Activated naive CD4-positive, alpha-beta T cell treated with Interleukin-2 at 50 U/mL for 16 hours (primary cell): ENCODE results near the gene TNFSF9.
"Not testable (repeated sequence)": the region's sequence is repeated elsewhere in the genome, so short reads cannot be mapped to it uniquely, and the experiment has no call there.

Source experiments
- DNase-seq: peaks from one replicate; pipeline ENCODE4 v3.0.0-alpha.2; 2020

Gene TNFSF9

DNA sequence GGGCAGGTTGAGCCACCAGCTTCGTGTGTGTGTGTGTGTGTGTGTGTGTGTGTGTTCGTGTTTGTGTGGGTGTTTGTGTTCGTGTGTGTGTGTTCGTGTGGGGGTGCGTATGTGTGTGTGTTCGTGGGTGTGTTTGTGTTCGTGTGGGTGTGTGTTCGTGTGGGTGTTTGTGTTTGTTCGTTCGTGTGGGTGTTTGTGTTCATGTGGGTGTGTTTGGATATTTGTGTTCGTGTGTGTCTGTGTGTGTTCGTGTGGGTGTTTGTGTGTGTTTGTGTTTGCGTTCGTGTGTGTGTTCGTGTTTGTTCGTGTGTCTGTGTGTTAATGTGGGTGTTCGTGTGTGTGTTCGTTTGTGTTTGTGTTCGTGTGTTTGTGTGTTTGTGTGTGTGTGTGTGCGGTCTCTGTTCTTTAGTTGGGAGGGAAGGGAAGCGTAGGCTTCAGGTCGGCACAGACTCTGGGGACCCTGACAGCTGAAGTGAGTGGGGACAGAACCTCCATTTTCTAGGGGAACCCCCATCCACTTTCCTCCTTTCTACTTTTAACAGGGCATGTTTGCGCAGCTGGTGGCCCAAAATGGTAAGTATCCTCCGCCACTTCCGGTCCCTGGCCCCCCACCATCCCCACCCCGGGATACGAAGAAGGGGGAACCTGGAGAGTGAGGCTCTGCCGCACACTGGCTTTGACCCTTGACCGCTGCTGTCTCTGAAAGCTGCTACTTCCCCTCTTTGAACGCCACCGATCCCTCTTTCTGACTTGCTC, 1.6 kb downstream of the TNFSF9 start:
- DNase-seq = no peak

DNA sequence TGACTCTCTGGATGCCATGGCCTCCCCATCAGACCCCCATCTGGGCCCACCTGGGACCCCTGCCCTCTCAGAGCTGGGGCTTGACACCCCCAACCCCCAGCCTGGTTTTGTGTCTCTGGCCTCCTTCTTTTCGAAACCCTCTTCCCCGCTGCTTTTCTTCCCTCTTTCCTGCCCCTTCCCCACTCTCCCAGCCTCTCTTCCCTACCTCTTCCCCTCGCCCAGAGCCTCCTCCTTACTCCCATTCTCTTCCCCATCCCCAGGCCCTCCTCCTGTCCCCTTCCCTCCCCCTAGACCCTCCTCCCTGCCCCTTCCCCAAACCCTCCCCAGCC, 2.1 kb downstream of the TNFSF9 start:
- DNase-seq = no peak

DNA sequence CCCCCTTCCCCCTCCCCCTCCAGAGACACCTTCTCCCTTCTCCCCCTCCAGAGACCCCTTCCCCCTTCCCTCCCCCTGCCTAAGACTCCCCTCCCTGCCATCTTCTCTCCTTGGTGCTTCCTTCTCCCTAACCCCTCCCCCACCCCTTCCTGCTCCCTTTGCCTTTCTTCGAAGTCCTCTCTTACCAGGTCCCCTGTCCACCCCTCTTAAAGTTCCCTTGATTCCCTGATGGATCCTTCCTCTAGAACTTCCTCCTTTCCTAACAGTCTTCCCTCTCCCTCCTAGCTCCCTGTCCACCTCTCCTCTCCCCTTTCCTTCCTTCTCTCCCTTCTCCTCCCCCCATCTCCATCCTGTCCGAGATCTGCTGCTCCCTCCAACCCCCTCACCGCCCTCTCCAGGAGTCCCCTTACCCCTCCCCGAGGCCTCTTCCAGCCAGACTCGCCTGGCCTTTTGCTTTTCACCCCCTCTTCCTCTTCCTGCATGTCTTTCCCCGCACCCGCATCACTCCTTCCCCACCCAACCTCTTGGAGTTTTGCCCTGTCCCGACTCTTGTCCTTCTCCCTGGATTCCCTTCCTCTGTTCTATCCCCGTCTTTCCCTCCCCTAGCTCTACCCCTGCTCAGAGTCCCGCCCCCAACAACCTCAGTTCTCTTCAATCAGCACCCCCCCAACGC, 3.1 kb downstream of the TNFSF9 start:
- no peak for DNase-seq

DNA sequence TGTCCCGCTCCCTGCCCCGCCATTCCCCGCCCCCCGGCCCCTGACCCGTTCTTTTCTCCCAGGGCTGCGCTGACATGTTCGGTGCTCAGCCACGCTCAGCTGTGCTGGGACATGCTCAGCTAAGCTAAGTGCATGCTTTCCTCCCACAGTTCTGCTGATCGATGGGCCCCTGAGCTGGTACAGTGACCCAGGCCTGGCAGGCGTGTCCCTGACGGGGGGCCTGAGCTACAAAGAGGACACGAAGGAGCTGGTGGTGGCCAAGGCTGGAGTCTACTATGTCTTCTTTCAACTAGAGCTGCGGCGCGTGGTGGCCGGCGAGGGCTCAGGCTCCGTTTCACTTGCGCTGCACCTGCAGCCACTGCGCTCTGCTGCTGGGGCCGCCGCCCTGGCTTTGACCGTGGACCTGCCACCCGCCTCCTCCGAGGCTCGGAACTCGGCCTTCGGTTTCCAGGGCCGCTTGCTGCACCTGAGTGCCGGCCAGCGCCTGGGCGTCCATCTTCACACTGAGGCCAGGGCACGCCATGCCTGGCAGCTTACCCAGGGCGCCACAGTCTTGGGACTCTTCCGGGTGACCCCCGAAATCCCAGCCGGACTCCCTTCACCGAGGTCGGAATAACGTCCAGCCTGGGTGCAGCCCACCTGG, 3.7 kb downstream of the TNFSF9 start:
- DNase-seq = no peak

DNA sequence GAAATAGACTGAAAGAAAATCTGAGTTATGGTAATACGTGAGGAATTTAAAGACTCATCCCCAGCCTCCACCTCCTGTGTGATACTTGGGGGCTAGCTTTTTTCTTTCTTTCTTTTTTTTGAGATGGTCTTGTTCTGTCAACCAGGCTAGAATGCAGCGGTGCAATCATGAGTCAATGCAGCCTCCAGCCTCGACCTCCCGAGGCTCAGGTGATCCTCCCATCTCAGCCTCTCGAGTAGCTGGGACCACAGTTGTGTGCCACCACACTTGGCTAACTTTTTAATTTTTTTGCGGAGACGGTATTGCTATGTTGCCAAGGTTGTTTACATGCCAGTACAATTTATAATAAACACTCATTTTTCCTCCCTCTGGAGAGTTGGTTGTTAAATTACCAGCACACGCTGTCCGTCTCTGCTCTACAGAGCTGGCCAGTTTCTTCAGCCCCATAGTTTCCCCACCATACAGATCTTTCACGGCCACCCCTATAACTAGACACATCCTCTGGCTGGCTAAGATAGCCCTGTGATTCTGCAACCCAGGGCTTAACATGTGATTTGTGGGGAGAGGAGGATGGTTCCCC, 4.8 kb downstream of the TNFSF9 start:
- DNase-seq = no peak

DNA sequence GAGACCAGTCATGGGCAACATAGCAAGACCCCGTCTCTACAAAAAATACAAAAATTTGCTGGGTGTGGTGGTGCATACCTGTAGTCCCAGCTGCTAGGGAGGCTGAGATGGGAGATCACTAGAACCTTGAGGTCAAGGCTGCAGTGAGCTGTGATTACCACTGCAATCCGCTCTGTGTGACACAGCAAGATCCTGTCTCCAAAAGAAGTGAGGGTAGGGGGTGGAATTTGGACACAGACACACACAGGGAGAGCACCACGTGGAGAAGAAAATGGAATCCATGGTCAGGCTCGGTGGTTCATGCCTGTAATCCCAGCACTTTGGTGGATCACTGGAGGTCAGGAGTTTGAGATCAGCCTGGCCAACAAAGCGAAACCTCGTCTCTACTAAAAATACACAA, 8.7 kb downstream of the TNFSF9 start:
- no peak for DNase-seq

DNA sequence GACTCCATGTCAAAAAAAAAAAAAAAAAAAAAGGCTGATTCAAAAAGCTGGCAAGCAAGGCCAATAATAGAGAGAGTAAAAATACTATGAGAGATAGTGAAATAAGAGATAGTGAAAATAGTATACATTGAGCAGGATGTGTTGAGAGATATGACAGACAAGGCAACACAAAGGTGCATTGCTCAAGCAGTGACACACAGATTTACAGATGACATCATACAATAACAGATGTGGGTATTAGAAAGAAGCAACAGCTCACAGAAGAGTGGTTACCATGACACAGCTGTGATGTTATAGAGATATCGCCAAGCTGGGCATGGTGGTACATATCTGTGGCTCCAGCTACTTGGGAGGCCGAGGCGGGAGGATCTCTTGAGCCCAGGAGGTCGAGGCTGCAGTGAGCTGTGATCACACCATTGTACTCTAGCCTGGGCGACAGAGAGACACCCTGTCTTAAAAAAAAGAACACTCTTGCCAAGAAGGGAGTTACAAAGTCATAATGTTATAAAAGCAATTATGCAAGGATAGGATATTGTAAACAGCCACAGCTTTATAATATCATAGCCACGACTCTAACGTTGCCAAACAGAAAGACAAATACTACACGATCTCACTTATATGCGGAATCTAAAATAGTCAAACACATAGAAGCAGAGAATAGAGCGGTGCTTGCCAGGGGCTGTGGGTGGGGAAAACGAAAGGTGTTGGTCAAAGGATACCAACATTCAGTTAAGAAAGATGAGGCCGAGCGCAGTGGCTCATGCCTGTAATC, 10.3 kb downstream of the TNFSF9 start:
- no peak for DNase-seq

DNA sequence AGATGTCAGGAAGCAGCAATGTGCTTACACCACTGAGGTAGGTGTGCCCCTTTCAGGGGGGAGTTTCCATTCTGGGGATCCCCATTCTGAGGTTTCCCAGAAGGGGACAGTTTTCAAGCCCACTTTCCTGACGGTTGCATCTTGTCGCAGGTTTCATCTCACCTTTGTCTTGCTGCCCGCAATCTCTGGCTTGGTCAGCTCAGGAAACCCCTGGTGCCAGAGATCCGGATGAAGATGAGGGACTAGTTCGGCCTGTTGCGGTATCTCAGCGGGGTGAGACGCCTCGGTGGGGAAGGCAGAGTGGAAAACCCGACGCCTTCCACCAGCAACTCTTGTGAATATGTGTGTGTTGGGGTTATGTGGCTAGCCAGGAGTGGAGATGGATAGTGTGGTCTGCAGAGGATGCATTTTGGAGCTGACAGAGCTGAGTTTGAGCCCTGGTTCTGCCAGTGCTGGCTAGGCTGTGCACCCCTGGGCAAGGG, 13.1 kb downstream of the TNFSF9 start:
- no peak for DNase-seq

DNA sequence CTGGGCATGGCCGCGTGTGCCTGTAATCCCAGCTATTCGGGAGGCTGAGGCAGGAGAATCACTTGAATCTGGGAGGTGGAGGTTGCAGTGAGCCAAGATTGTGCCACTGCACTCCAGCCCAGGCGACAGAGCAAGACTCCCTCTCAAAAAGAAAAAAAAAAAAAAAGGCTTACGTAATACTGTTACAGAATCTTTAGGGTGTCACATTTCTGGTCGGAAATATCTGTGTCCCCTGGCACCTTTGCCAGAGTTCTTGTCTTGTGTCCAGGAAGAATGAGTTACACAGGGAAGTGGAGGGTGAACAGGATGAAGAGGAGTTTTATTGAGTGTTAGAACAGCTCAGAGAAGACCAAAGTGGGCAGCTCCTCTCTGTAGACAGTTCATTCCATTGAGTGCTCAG, 19.9 kb downstream of the TNFSF9 start:
- not testable (repeated sequence) for DNase-seq

DNA sequence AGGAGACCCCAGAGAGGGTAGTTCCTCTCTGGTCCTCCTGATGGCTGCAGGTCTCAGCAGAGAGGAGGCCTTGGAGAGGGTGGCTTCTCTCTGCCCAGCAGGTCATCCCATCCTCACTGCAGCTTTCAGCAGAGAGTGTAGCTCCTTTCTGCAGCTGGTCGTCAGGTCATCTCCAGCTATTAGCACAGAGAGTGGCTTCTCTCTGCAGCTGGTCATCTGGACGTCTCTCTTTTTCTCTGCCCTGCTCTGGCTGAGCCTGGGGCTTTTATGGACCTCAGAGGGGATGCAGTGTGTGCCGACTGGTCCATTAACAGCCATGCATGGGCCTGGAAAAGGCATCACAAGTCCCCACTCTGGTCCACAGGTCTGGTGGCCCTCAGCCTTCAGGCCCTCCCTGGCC, 20.3 kb downstream of the TNFSF9 start:
- no peak for DNase-seq

DNA sequence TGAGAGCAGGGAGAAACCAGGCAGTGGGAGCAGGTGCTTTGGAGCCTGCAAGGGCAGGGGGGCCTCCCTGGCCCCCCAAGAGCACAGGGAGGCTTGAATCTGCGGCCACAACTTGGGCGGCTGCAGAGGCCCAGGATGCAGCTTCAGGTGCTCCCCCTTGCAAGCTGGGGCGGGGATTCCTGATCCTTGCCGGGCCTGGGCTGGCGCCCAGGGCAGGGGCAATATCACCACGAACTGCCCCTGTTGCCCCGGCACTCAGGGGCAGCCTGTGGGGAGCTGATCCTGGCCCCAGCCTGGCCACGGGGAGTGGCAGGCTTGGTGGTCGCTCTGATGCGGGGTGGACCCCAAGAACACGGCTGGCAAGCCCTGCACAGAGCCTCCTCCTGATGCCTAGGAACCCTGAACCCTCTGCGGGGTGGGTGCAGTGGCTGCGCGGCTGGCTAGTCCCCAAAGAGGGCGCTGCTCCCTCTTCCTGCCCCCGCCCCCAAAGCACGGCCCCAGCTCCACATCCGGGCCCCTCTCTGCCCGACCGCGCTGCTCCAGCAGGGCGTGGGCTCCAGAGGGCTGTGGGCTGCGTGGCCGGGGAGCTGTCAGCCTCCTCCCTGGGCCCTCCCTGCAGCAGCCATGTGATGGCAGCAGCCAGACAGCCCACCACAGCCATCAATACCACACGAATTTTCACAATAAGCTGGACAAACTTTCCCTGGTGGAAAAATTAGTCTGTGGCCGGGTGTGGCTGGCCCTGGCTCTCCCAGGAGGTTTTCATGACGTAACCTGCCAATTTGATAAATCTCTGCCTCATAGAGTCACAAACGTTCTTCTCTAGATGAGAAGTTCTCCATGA, 21.0 kb downstream of the TNFSF9 start:
- DNase-seq = peak; percentile 52

DNA sequence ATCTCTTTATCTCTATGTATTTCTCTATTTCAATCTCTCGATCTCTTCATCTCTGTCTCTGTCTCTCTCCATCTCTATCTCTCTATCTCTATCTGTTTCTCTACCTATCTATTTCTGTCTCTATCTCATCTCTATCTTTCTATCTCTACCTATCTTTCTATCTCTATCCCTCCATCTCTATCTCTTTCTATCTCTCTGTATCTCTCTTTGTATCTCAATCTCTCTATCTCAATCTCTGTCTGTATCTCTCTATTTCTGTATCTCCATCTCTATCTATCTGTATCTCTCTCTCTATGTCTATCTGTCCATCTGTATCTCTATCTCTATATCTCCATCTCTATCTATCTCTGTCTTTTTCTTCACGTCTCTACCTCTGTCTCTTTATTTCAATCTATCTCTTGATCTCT, 25.2 kb downstream of the TNFSF9 start:
- DNase-seq = no peak

DNA sequence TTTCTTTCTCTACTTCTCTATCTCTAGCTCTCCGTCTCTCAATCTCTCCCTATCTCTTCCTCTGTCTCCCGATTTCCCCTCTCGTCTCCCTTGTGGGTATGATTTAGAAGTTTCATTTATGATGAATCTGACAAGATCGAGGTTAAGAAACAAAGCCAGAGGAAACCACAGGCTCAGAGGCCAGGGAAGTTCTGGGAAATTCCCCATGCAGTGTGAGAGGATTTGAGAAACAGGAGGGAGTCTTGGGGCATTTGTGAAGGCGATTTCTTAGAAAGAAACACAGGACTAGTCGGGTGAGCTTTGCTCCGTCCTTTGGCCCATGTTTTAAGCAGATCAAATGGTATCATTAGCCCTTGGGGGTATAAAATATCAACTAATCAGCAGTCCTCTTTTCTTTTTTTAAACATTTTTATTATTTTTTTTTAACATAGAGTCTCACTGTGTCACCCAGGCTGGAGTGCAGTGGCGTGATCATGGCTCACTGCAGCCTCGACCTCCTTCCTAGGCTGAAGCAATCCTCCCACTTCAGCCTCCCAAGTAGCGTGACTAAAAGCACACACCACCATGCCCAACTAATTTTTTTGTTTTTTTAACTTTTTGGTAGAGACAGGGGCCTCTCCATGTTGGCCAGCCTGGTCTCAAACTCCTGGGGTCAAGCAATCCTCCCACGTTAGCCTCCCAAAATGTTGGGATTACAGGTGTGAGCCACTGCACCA, 25.8 kb downstream of the TNFSF9 start:
- no peak for DNase-seq

DNA sequence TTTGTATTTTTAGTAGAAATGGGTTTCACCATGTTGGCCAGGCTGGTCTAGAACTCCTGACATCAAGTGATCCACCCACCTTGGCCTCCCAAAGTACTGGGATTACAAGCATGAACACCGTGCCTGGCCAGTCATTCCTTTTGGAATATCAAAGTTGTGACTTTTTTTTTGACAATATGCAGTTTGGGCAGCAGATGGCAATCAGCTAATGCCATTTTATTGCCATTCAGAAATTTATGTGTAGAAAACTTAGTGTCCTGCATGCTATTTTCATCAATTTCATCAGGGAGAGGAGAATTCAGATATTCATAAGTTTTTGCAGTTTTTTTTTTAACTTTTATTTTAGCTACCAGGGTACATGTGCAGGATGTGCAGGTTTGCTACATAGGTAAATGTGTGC, 31.6 kb downstream of the TNFSF9 start:
- not testable (repeated sequence) for DNase-seq

DNA sequence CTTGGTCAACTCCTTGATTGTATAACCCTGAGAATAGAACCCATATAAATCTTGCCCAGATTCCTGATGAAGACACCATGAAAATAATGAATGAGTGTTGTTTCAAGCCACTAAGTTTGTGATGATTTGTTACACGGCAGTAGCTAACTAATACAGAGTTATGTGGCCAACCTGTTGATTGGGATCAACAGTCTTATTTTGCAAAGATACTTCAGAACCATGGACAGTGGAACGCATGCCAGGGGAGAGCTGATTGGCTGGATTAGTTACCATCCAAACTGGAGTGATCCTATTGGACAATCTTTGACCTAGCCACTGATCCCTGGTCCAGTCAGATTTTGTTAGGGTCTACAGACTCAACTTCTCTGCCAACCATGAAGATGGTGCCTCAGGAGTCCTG, 33.6 kb downstream of the TNFSF9 start:
- DNase-seq = no peak

DNA sequence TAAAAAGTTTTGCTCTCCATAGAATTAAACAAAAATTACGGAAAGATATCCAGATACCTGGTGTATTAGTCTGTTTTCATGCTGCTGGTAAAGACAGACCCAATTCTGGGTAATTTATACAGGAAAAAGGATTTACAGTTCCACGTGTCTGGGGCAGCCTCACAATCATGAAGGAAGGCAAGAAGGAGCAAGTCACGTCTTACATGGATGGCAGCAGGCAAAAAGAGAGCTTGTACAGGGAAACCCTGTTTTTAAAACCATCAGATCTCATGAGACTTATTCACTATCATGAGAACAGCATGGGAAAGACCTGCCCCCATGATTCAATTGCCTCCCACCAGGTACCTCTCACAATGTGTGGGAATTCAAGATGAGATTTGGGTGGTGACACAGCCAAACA, 35.9 kb downstream of the TNFSF9 start:
- DNase-seq = not testable (repeated sequence)

DNA sequence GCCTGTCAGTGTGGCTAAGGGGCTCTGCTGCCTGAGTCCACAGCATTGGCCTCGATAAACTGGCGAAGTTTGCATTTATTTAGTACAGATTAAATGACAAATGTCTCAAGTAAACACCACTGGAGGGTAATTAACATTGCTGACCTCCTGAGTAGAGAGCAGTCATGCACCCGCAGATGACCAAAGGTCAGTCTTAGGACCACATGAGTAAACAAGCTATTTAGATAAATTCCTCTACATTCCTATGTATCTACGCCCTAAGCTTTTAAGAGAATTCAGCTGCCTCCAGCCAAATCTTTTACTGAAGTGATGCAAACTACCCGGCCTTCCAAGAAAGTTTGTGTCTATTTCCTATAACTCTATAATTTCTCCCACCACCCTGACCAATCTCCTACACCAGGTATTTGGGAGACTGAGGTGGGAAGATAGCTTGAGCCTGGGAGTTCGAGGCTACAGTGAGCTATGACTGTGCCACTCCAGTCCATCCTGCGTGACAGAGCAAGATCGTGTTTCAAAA, 37.2 kb downstream of the TNFSF9 start:
- no peak for DNase-seq

DNA sequence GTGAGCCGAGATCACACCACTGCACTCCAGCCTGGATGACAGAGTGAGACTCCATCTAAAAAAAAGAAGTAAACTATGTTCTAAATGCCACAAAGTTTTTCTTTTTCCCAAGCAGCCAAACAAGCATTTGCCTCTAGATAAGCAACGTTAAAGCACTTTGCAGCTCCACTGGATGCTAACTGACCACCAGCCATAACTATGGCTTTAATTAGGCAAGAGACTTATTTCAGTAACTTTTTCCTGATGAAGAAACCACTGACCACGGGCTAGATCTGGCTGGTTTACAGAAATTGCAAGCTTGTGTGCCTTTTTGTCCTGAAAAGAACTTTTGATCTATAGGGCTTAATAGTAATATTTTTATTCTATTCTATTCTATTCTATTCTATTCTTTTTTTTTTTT, 38.0 kb downstream of the TNFSF9 start:
- DNase-seq = no peak

DNA sequence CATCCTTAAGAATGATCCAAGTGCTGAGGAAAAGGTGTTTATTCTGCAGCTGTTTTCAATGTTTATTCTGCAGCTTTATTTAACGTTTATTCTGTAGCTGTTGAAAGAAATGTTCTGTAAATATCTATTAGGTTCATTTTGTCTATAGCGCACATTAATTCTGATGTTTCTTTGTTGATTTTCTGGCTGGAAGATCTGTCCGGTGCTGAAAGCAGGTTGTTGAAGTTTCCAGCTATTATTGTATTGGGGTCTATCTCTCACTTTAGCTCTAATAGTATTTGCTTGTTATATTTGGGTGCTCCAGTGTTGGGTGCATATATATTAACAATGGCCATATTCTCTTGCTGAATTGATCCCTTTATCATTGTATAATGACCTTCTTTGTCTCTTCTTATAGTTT, 39.9 kb downstream of the TNFSF9 start:
- no peak for DNase-seq

DNA sequence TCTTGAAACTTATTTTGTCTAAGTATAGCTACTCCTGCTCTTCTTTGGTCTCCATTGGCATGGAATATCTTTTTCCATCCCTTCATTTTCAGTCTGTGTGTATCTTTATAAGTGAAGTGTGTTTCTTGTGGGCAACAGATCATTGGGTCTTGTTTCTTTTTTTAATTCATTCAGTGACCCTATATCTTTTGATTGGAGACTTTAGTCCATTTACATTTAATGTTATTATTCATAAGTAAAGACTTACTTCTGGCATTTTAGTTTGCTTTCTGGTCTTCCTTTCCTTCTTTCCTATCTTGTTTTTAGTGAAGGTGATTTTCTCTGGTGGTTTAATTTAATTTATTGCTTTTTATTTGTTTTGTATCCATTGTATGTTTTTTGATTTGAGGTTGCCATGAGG, 40.3 kb downstream of the TNFSF9 start:
- no peak for DNase-seq

DNA sequence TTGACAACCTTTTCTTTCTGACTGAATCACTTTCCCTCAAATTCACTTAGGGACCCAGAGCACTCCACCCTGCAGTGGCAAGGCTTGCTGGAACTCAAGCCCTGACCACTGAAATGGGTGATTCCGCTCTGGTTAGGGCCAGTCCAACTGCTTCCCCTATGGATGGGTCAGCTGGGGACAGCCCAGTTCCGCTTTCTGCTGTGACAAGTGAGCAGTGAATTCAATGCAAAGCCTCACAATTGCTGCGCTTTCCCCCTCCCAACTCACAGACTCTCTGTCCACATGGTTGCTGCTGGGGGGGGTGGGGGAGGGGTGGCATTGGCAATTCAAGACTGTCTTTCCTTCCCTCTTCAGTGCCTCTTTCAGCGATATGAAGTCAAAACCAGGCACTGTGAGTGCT, 41.4 kb downstream of the TNFSF9 start:
- no peak for DNase-seq
